ENCODE data around the gene RAI1. TPM values are rescaled to one million over a fixed set of nuclear protein-coding genes. Genes with fewer than 3 reads are reported as not detected.

RAI1 gene
- total RNA-seq, 3 donors from 2014 or later, result 19.9 to 22.4 (median 20.1) TPM

DNA sequence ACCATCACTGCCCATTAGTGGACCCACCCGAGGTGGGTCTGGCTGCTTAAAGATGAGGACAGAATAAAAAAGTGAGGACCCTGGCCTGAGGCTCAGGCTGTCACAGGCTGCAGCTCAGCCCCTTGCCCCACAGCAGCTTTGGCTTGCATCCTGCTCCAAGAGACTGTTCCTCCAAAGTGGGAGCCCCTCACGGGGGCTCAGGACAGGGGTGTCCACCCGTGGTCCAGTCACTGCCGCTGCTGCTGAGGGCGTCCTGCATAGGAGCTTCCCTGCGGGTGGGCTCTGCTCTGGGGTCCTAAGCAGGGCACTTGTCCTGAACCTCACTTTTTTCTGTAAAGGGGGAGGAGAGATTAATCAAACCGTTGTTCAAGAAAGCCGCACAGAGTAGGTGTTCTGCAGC is 107.7 kb downstream of the RAI1 start:
- no peak for ATAC-seq
- Mint-ChIP-seq H3K36me3 (ENCODE audit: insufficient read depth) (no peaks in the 10 kb centered on the region), H3K4me1 (ENCODE audit: low read depth) (peaks cover 35% of the 10 kb centered on the region), H3K4me3 (no peak overlapping the region), H3K9me3 (no peaks in the 10 kb centered on the region), H3K27me3 (ENCODE audit: low read depth) (no peaks in the 10 kb centered on the region)
- DNase-seq, result no peak

DNA sequence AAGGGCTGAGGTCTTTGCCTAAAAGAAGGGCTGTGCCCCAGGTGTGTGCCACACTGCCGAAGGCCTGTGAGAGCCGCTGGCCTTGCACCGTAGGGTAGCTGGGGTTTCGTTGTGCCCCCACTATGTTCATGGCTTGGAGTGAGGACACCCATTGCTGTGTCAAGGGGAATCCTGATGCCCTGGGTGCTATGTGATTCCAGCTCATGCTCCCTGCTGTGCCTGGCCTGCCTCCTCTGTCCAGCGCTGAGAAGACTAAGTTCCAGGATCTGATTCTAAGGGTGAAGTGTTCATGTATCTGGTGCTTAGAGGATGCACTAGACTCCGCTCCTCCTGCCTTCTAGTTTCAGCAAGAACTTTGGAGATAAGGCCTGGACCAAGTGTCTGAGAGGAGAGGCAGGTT is 108.2 kb downstream of the RAI1 start:
- ATAC-seq (no peak), DNase-seq (no peak)
- Mint-ChIP-seq H3K4me3 (no peak overlapping the region), H3K36me3 (ENCODE audit: insufficient read depth) (no peaks in the 10 kb centered on the region), H3K27me3 (ENCODE audit: low read depth) (no peaks in the 10 kb centered on the region), H3K4me1 (ENCODE audit: low read depth) (peaks cover 32% of the 10 kb centered on the region), H3K9me3 (no peaks in the 10 kb centered on the region)

- Mint-ChIP-seq H3K36me3 (ENCODE audit: insufficient read depth) (no peaks in the 10 kb centered on the region), H3K9me3 (no peaks in the 10 kb centered on the region), H3K4me1 (ENCODE audit: low read depth) (peaks cover 27% of the 10 kb centered on the region), H3K4me3 (no peak overlapping the region), H3K27me3 (ENCODE audit: low read depth) (no peaks in the 10 kb centered on the region)
- no peak for ATAC-seq
- no peak for DNase-seq
Measured at GRCh38 chr17:17789828-17790636, 108.8 kb downstream of the RAI1 start.

DNA sequence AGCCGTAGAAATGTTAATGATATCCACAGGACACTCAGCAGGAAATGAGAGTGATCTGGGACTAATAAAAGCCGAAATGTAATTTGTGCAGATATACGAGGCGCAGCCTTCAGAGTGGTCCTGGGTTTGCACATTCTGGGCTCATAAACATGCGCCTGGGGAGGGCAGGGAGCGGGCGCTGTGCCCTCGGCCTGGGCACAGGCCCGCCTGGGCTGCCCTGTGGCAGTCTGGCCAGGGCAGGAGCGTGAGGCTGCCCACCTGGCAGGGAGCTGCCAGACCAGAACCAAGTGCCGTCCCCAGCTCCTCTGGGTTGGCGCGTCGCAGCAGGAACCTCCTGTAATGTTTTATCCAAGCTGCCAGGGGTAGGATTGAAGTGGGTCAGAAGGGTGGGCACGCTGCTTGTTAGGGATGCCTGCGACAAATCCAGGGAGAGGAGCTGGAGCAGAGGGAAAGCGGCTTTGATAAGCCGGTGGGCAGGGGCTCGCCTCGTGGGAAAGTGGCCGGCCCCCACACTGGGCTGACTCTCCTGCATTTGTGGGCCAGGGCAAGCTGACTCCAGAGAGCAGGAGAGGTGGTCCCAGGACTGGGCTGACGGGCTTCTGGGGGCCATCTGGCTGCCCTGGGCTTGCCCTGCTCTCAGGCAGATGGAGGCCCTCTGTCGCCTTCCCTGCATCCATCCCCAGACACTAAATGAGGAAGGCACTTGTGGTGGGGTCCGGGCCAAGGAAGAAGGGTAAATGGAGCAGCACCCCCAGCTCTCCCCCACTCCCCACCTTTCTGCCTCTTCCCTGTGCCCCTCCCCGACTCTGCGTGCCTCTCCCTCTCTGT is 109.6 kb downstream of the RAI1 start:
- Mint-ChIP-seq H3K27me3 (ENCODE audit: low read depth) (no peaks in the 10 kb centered on the region), H3K9me3 (no peaks in the 10 kb centered on the region), H3K4me3 (no peak overlapping the region), H3K4me1 (ENCODE audit: low read depth) (peaks cover 21% of the 10 kb centered on the region), H3K36me3 (ENCODE audit: insufficient read depth) (no peaks in the 10 kb centered on the region)
- ATAC-seq (no peak), DNase-seq (no peak)

DNA sequence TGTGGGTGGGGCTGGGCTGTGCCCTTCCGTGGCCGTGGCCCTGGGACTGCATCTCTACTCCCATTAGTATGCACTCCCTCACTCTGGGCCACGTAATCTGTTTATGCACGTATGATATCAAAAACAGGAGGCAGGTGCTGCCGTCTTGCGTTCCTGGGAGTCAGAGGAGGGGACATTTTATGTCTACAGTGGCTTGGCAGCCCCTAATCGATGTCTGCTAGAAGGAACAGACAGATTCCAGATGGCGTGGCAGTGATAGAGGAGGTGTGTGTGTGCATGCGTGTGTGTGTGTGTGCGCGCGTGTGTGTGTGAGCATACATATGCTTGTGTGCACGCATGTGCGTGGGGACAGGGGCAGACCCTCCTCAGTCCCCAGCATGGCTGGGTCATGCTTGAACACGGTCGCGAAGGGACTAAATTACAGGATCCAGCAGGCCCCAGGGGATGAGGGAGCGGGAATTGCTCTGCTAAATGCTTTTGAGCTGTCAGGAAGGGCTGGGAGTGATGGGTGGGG is 110.8 kb downstream of the RAI1 start:
- H3K36me3 Mint-ChIP-seq (ENCODE audit: insufficient read depth), result no peaks in the 10 kb centered on the region
- H3K9me3 Mint-ChIP-seq, result no peaks in the 10 kb centered on the region
- no peak overlapping the region for H3K4me3 Mint-ChIP-seq
- peak in 1 of 2 donors; percentile 9 for ATAC-seq
- peaks cover 21% of the 10 kb centered on the region for H3K4me1 Mint-ChIP-seq (ENCODE audit: low read depth)
- H3K27me3 Mint-ChIP-seq (ENCODE audit: low read depth), result no peaks in the 10 kb centered on the region
- DNase-seq, result no peak

DNA sequence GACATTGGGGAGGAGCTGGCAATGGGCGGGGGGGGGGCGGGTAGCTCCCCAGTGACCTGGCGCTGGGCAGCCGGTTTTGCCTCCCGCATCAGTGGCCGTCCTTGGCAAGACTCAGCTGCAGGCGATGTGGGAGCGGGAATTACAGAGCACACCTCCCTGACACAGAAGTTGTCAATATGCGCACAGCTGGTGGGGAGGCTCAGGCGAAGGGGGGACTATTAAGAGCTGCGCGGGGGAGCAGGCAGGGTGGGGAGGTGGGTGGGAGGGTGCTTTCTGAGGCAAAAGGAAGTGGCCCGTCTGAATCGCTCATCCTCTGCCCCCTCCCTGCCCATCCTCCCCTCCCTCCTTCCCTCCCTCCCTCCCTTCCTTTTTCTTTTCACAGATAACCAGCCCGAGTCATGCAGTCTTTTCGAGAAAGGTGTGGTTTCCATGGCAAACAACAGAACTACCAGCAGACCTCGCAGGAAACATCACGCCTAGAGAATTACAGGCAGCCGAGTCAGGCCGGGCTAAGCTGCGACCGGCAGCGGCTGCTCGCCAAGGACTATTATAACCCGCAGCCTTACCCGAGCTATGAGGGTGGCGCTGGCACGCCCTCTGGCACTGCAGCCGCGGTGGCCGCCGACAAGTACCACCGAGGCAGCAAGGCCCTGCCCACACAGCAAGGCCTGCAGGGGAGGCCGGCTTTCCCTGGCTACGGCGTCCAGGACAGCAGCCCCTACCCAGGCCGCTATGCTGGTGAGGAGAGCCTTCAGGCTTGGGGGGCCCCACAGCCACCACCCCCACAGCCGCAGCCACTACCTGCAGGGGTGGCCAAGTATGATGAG is 111.5 kb downstream of the RAI1 start:
- no peaks in the 10 kb centered on the region for H3K9me3 Mint-ChIP-seq
- peak overlapping the region; percentile 33 for H3K4me3 Mint-ChIP-seq
- peaks cover 21% of the 10 kb centered on the region for H3K4me1 Mint-ChIP-seq (ENCODE audit: low read depth)
- H3K36me3 Mint-ChIP-seq (ENCODE audit: insufficient read depth), result no peaks in the 10 kb centered on the region
- no peaks in the 10 kb centered on the region for H3K27me3 Mint-ChIP-seq (ENCODE audit: low read depth)
- peak; percentile 79 to 88 for ATAC-seq
- DNase-seq, result peak; percentile 23

DNA sequence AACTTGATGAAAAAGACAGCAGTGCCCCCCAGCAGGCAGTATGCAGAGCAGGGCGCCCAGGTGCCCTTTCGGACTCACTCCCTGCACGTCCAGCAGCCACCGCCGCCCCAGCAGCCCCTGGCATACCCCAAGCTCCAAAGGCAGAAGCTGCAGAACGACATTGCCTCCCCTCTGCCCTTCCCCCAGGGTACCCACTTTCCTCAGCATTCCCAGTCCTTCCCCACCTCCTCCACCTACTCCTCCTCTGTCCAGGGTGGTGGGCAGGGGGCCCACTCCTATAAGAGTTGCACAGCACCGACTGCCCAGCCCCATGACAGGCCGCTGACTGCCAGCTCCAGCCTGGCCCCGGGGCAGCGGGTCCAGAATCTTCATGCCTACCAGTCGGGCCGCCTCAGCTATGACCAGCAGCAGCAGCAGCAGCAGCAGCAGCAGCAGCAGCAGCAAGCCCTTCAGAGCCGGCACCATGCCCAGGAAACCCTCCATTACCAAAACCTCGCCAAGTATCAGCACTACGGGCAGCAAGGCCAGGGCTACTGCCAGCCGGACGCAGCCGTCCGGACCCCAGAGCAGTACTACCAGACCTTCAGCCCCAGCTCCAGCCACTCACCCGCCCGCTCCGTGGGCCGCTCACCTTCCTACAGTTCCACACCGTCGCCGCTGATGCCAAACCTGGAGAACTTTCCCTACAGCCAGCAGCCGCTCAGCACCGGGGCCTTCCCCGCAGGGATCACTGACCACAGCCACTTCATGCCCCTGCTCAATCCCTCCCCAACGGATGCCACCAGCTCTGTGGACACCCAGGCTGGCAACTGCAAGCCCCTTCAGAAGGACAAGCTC is 112.3 kb downstream of the RAI1 start:
- peak overlapping the region; percentile 57 for H3K4me3 Mint-ChIP-seq
- ATAC-seq (no peak), DNase-seq (no peak)
- H3K4me1 Mint-ChIP-seq (ENCODE audit: low read depth), result peaks cover 21% of the 10 kb centered on the region
- no peaks in the 10 kb centered on the region for H3K36me3 Mint-ChIP-seq (ENCODE audit: insufficient read depth)
- H3K9me3 Mint-ChIP-seq, result no peaks in the 10 kb centered on the region
- no peaks in the 10 kb centered on the region for H3K27me3 Mint-ChIP-seq (ENCODE audit: low read depth)

- H3K36me3 Mint-ChIP-seq (ENCODE audit: insufficient read depth), result no peaks in the 10 kb centered on the region
- DNase-seq, result no peak
- no peaks in the 10 kb centered on the region for H3K9me3 Mint-ChIP-seq
- H3K4me3 Mint-ChIP-seq, result no peak overlapping the region
- no peak for ATAC-seq
- no peaks in the 10 kb centered on the region for H3K27me3 Mint-ChIP-seq (ENCODE audit: low read depth)
- peaks cover 21% of the 10 kb centered on the region for H3K4me1 Mint-ChIP-seq (ENCODE audit: low read depth)
Measured at GRCh38 chr17:17794382-17794781, 113.1 kb downstream of the RAI1 start.

DNA sequence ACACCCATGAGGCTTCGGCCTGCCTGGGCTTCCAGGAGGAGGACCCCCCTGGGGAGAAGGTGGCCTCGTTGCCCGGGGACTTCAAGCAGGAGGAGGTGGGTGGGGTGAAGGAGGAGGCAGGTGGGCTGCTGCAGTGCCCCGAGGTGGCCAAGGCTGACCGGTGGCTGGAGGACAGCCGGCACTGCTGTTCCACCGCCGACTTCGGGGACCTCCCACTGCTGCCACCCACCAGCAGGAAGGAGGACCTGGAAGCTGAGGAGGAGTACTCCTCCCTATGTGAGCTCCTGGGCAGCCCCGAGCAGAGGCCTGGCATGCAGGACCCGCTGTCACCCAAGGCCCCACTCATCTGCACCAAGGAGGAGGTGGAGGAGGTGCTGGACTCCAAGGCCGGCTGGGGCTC is 114.0 kb downstream of the RAI1 start:
- H3K9me3 Mint-ChIP-seq, result no peaks in the 10 kb centered on the region
- no peak overlapping the region for H3K4me3 Mint-ChIP-seq
- H3K4me1 Mint-ChIP-seq (ENCODE audit: low read depth), result peaks cover 21% of the 10 kb centered on the region
- no peaks in the 10 kb centered on the region for H3K27me3 Mint-ChIP-seq (ENCODE audit: low read depth)
- no peaks in the 10 kb centered on the region for H3K36me3 Mint-ChIP-seq (ENCODE audit: insufficient read depth)
- no peak for ATAC-seq
- DNase-seq, result no peak

DNA sequence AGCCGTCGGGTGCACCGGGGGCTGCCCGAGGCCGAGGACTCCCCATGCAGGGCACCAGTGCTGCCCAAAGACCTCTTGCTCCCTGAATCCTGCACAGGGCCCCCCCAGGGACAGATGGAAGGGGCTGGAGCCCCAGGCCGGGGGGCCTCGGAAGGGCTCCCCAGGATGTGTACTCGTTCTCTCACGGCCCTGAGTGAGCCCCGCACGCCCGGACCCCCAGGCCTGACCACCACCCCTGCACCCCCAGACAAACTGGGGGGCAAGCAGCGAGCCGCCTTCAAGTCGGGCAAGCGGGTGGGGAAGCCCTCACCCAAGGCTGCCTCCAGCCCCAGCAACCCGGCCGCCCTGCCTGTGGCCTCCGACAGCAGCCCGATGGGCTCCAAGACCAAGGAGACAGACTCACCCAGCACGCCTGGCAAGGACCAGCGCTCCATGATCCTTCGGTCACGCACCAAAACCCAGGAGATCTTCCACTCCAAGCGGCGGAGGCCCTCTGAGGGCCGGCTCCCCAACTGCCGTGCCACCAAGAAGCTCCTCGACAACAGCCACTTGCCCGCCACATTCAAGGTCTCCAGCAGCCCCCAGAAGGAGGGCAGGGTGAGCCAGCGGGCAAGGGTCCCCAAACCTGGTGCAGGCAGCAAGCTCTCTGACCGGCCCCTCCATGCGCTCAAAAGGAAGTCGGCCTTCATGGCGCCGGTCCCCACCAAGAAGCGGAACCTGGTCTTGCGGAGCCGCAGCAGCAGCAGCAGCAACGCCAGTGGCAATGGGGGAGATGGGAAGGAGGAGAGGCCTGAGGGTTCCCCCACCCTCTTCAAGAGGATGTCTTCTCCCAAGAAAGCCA is 114.9 kb downstream of the RAI1 start:
- DNase-seq (no peak), ATAC-seq (no peak)
- Mint-ChIP-seq H3K36me3 (ENCODE audit: insufficient read depth) (no peaks in the 10 kb centered on the region), H3K27me3 (ENCODE audit: low read depth) (no peaks in the 10 kb centered on the region), H3K9me3 (no peaks in the 10 kb centered on the region), H3K4me1 (ENCODE audit: low read depth) (peaks cover 21% of the 10 kb centered on the region), H3K4me3 (no peak overlapping the region)

DNA sequence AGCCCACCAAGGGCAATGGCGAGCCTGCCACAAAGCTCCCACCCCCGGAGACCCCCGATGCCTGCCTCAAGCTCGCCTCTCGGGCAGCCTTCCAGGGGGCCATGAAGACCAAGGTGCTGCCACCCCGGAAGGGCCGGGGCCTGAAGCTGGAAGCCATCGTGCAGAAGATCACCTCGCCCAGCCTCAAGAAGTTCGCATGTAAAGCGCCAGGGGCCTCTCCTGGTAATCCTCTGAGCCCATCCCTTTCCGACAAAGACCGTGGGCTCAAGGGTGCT is 115.5 kb downstream of the RAI1 start:
- no peaks in the 10 kb centered on the region for H3K9me3 Mint-ChIP-seq

DNA sequence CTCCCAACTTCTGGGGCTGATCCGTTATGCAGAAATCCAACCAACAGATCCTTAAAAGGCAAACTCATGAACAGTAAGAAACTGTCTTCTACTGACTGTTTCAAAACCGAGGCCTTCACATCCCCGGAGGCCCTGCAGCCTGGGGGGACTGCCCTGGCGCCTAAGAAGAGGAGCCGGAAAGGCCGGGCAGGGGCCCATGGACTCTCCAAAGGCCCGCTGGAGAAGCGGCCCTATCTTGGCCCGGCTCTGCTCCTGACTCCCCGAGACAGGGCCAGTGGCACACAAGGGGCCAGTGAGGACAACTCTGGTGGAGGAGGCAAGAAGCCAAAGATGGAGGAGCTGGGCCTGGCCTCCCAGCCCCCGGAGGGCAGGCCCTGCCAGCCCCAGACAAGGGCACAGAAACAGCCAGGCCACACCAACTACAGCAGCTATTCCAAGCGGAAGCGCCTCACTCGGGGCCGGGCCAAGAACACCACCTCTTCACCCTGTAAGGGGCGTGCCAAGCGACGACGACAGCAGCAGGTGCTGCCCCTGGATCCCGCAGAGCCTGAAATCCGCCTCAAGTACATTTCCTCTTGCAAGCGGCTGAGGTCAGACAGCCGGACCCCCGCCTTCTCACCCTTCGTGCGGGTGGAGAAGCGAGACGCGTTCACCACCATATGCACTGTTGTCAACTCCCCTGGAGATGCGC is 116.0 kb downstream of the RAI1 start:
- H3K9me3 Mint-ChIP-seq, result no peaks in the 10 kb centered on the region
- no peaks in the 10 kb centered on the region for H3K36me3 Mint-ChIP-seq (ENCODE audit: insufficient read depth)
- H3K4me1 Mint-ChIP-seq (ENCODE audit: low read depth), result peaks cover 16% of the 10 kb centered on the region
- H3K27me3 Mint-ChIP-seq (ENCODE audit: low read depth), result no peaks in the 10 kb centered on the region
- ATAC-seq (no peak), DNase-seq (no peak)
- H3K4me3 Mint-ChIP-seq, result no peak overlapping the region

More for the DNA sequence above, 115.5 kb downstream of the RAI1 start:
- no peak for ATAC-seq
- no peaks in the 10 kb centered on the region for H3K27me3 Mint-ChIP-seq (ENCODE audit: low read depth)
- no peak overlapping the region for H3K4me3 Mint-ChIP-seq
- DNase-seq, result no peak
- H3K36me3 Mint-ChIP-seq (ENCODE audit: insufficient read depth), result no peaks in the 10 kb centered on the region
- H3K4me1 Mint-ChIP-seq (ENCODE audit: low read depth), result peaks cover 21% of the 10 kb centered on the region
